ENCODE measurements around the gene PINK1.
A peak's percentile ranks its signal among the peaks of the same experiment; 100 is the strongest.

Gene PINK1

DNA sequence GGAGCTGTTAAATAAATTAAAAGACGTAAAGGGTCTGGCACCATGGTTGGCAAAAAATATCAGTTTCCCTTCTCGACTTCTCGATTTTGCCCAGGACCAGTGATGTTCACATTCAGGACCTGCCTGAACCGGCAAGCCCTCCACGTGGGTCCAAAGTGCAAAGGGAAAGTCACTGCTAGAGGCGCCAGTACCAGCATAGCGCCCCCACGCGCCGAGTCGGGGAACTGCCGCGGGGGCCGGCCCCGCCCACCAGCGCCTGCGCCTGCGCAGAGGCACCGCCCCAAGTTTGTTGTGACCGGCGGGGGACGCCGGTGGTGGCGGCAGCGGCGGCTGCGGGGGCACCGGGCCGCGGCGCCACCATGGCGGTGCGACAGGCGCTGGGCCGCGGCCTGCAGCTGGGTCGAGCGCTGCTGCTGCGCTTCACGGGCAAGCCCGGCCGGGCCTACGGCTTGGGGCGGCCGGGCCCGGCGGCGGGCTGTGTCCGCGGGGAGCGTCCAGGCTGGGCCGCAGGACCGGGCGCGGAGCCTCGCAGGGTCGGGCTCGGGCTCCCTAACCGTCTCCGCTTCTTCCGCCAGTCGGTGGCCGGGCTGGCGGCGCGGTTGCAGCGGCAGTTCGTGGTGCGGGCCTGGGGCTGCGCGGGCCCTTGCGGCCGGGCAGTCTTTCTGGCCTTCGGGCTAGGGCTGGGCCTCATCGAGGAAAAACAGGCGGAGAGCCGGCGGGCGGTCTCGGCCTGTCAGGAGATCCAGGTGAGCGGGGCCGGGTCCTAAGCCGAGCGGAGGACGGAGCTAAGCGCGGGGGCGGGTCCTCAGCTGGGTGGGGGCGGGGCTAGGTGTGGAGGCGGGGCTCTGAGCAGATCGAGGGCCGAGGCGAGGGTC lies at the start of gene PINK1 (continued):
- TF ChIP-seq ZBTB11 (tag by site-specific recombination; conservative IDR thresholded peaks at IDR 0.05; ENCODE audit: low read depth) (no peak), HOXC10 (CRISPR knock-in tag; IDR thresholded peaks at IDR 0.05) (no peak; the same call in 1 of the 2 replicates), ZNF600 (tag by site-specific recombination; IDR thresholded peaks at IDR 0.05) (peak; percentile 41; the same call in 1 of the 2 replicates), ZNF791 (tag by site-specific recombination; IDR thresholded peaks at IDR 0.05) (no peak), ZNF266 (tag by site-specific recombination; IDR thresholded peaks at IDR 0.05; ENCODE audit: low read depth) (no peak), ZBTB44 (tag by site-specific recombination; IDR thresholded peaks at IDR 0.05) (no peak), PBX3 (CRISPR knock-in tag; IDR thresholded peaks at IDR 0.05) (no peak), ZSCAN4 (tag by site-specific recombination; IDR thresholded peaks at IDR 0.05) (no peak), ZNF548 (tag by site-specific recombination; IDR thresholded peaks at IDR 0.05) (no peak), YY1 (tag by site-specific recombination; IDR thresholded peaks at IDR 0.05) (no peak; the same call in none of the 2 replicates), ZNF707 (tag by site-specific recombination; IDR thresholded peaks at IDR 0.05) (no peak), ZBTB21 (tag by site-specific recombination; IDR thresholded peaks at IDR 0.05) (no peak), PRDM4 (tag by site-specific recombination; IDR thresholded peaks at IDR 0.05) (no peak), ZNF473 (tag by site-specific recombination; IDR thresholded peaks at IDR 0.05) (no peak), ZNF48 (tag by site-specific recombination; IDR thresholded peaks at IDR 0.05) (no peak), PRDM1 (tag by site-specific recombination; IDR thresholded peaks at IDR 0.05) (0 out of 2 replicates have a peak, but pooled peaks have one; percentile 44)
- TF ChIP-seq, protein P1, sequence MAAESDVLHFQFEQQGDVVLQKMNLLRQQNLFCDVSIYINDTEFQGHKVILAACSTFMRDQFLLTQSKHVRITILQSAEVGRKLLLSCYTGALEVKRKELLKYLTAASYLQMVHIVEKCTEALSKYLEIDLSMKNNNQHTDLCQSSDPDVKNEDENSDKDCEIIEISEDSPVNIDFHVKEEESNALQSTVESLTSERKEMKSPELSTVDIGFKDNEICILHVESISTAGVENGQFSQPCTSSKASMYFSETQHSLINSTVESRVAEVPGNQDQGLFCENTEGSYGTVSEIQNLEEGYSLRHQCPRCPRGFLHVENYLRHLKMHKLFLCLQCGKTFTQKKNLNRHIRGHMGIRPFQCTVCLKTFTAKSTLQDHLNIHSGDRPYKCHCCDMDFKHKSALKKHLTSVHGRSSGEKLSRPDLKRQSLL (tag by site-specific recombination; IDR thresholded peaks at IDR 0.05), result no peak
- TF ChIP-seq, protein P2, sequence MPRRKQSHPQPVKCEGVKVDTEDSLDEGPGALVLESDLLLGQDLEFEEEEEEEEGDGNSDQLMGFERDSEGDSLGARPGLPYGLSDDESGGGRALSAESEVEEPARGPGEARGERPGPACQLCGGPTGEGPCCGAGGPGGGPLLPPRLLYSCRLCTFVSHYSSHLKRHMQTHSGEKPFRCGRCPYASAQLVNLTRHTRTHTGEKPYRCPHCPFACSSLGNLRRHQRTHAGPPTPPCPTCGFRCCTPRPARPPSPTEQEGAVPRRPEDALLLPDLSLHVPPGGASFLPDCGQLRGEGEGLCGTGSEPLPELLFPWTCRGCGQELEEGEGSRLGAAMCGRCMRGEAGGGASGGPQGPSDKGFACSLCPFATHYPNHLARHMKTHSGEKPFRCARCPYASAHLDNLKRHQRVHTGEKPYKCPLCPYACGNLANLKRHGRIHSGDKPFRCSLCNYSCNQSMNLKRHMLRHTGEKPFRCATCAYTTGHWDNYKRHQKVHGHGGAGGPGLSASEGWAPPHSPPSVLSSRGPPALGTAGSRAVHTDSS (tag by site-specific recombination; IDR thresholded peaks at IDR 0.05), result no peak
- TF ChIP-seq, protein P3, sequence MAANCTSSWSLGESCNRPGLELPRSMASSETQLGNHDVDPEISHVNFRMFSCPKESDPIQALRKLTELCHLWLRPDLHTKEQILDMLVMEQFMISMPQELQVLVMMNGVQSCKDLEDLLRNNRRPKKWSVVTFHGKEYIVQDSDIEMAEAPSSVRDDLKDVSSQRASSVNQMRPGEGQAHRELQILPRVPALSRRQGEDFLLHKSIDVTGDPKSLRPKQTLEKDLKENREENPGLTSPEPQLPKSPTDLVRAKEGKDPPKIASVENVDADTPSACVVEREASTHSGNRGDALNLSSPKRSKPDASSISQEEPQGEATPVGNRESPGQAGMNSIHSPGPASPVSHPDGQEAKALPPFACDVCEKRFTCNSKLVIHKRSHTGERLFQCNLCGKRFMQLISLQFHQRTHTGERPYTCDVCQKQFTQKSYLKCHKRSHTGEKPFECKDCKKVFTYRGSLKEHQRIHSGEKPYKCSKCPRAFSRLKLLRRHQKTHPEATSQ (tag by site-specific recombination; IDR thresholded peaks at IDR 0.05), result no peak
- TF ChIP-seq, protein P4, sequence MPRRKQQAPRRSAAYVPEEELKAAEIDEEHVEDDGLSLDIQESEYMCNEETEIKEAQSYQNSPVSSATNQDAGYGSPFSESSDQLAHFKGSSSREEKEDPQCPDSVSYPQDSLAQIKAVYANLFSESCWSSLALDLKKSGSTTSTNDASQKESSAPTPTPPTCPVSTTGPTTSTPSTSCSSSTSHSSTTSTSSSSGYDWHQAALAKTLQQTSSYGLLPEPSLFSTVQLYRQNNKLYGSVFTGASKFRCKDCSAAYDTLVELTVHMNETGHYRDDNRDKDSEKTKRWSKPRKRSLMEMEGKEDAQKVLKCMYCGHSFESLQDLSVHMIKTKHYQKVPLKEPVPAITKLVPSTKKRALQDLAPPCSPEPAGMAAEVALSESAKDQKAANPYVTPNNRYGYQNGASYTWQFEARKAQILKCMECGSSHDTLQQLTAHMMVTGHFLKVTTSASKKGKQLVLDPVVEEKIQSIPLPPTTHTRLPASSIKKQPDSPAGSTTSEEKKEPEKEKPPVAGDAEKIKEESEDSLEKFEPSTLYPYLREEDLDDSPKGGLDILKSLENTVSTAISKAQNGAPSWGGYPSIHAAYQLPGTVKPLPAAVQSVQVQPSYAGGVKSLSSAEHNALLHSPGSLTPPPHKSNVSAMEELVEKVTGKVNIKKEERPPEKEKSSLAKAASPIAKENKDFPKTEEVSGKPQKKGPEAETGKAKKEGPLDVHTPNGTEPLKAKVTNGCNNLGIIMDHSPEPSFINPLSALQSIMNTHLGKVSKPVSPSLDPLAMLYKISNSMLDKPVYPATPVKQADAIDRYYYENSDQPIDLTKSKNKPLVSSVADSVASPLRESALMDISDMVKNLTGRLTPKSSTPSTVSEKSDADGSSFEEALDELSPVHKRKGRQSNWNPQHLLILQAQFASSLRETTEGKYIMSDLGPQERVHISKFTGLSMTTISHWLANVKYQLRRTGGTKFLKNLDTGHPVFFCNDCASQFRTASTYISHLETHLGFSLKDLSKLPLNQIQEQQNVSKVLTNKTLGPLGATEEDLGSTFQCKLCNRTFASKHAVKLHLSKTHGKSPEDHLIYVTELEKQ (tag by site-specific recombination; IDR thresholded peaks at IDR 0.05; ENCODE audit: borderline replicate concordance), result no peak

Data from HEK293 (cell line).